ENCODE data around the gene DPEP2. TPM values are rescaled to one million over a fixed set of nuclear protein-coding genes. Genes with fewer than 3 reads are reported as not detected.
"Not testable (repeated sequence)": the region's sequence is repeated elsewhere in the genome, so short reads cannot be mapped to it uniquely, and the experiment has no call there.

Gene DPEP2
- total RNA-seq, 1 donor: not detected

DNA sequence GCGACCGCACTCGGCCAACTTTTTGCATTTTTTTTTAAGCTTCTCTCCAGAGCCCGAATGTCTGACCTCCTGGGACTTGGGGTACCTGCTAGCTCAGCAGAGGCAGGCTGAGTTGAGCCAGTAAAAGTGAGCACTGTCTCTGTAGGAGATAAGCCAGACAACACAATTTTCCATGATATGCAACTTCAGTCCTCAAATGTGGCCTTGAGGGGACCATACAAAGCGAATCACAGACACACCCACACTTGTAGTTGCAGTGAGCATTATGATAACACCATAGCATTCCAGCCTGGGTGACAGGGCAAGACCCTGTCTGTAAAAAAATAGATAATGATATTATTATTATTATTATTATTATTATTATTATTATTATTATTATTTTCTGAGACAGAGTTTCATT is 2.6 kb downstream of the DPEP2 start:
- H3K79me2 ChIP-seq (ENCODE audit: insufficient read depth, low read length): no peaks in the 10 kb centered on the region
- DNase-seq (ENCODE audit: insufficient read length, low spot score, missing footprints): peak; percentile 0
- no peaks in the 10 kb centered on the region for H3K36me3 ChIP-seq (ENCODE audit: insufficient read depth, low read length)
- H2AFZ ChIP-seq (ENCODE audit: low read length): no peak overlapping the region
- H3K4me2 ChIP-seq (ENCODE audit: insufficient read depth, low read length): no peak overlapping the region
- TF ChIP-seq, protein P1, sequence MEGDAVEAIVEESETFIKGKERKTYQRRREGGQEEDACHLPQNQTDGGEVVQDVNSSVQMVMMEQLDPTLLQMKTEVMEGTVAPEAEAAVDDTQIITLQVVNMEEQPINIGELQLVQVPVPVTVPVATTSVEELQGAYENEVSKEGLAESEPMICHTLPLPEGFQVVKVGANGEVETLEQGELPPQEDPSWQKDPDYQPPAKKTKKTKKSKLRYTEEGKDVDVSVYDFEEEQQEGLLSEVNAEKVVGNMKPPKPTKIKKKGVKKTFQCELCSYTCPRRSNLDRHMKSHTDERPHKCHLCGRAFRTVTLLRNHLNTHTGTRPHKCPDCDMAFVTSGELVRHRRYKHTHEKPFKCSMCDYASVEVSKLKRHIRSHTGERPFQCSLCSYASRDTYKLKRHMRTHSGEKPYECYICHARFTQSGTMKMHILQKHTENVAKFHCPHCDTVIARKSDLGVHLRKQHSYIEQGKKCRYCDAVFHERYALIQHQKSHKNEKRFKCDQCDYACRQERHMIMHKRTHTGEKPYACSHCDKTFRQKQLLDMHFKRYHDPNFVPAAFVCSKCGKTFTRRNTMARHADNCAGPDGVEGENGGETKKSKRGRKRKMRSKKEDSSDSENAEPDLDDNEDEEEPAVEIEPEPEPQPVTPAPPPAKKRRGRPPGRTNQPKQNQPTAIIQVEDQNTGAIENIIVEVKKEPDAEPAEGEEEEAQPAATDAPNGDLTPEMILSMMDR (IDR thresholded peaks at IDR 0.05; ENCODE audit: extremely low read depth, low read depth, low read length): no peak
- H3K27ac ChIP-seq (ENCODE audit: low read depth, low read length): no peak overlapping the region
- H3K9me3 ChIP-seq (ENCODE audit: low read depth, low read length): no peaks in the 10 kb centered on the region
- no peak overlapping the region for H3K4me3 ChIP-seq (ENCODE audit: insufficient read depth, low read length)
- H3K27me3 ChIP-seq (ENCODE audit: insufficient read depth, low read length): no peaks in the 10 kb centered on the region
- no peaks in the 10 kb centered on the region for H4K20me1 ChIP-seq (ENCODE audit: insufficient read depth, low read length)
- peaks cover 5% of the 10 kb centered on the region for H3K4me1 ChIP-seq (ENCODE audit: insufficient read depth, low read length)

DNA sequence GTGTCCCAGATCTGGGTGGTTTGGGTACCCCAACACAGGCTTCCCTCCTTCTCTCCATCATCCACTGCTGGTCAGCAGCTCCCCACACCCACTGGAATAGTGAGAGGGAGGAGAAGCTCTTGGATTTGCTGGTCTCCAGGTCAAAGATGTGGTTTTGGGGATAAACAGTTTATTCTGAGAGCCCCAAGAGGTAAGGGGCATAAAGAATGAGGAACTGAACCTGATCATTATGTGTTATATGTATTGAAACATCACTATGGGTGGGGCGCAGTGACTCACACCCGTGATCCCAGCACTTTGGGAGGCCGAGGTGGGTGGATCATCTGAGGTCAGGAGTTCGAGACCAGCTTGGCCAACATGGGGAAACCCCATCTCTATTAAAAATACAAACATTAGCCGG is 3.9 kb downstream of the DPEP2 start:
- Histone ChIP-seq H3K4me2 (ENCODE audit: insufficient read depth, low read length) (no peak overlapping the region), H3K27ac (ENCODE audit: low read depth, low read length) (no peak overlapping the region), H4K20me1 (ENCODE audit: insufficient read depth, low read length) (no peaks in the 10 kb centered on the region), H3K27me3 (ENCODE audit: insufficient read depth, low read length) (no peaks in the 10 kb centered on the region), H2AFZ (ENCODE audit: low read length) (no peak overlapping the region), H3K9me3 (ENCODE audit: low read depth, low read length) (no peaks in the 10 kb centered on the region), H3K36me3 (ENCODE audit: insufficient read depth, low read length) (no peaks in the 10 kb centered on the region), H3K79me2 (ENCODE audit: insufficient read depth, low read length) (no peaks in the 10 kb centered on the region), H3K4me3 (ENCODE audit: insufficient read depth, low read length) (no peak overlapping the region), H3K4me1 (ENCODE audit: insufficient read depth, low read length) (peaks cover 5% of the 10 kb centered on the region)
- peak; percentile 34 for DNase-seq (ENCODE audit: insufficient read length, low spot score, missing footprints)
- TF ChIP-seq, protein P1 (IDR thresholded peaks at IDR 0.05; ENCODE audit: extremely low read depth, low read depth, low read length): no peak

DNA sequence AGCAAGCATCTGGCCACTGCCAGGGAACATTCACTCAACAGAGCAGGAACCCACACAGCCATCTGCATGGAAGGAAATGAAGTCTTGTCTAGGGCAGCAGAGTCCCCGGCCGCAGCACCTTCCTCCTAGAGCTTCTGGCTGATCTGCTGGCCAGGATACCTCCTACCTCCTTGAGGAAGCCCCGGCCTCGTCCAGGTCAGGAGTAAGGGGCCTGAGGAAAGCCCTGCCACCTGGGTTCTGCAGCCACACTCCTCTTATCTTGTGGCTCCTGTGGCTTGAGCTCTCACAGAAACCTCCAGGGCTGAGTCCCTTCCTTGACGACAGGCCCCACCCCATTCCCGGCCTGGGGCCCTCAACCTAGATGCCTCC is 5.3 kb downstream of the DPEP2 start:
- not testable (repeated sequence) for H4K20me1 ChIP-seq (ENCODE audit: insufficient read depth, low read length); H3K27me3 ChIP-seq (ENCODE audit: insufficient read depth, low read length); H3K4me2 ChIP-seq (ENCODE audit: insufficient read depth, low read length); H3K79me2 ChIP-seq (ENCODE audit: insufficient read depth, low read length); H3K27ac ChIP-seq (ENCODE audit: low read depth, low read length); H3K9me3 ChIP-seq (ENCODE audit: low read depth, low read length); DNase-seq (ENCODE audit: insufficient read length, low spot score, missing footprints); H3K36me3 ChIP-seq (ENCODE audit: insufficient read depth, low read length); H2AFZ ChIP-seq (ENCODE audit: low read length); H3K4me1 ChIP-seq (ENCODE audit: insufficient read depth, low read length); H3K4me3 ChIP-seq (ENCODE audit: insufficient read depth, low read length)

DNA sequence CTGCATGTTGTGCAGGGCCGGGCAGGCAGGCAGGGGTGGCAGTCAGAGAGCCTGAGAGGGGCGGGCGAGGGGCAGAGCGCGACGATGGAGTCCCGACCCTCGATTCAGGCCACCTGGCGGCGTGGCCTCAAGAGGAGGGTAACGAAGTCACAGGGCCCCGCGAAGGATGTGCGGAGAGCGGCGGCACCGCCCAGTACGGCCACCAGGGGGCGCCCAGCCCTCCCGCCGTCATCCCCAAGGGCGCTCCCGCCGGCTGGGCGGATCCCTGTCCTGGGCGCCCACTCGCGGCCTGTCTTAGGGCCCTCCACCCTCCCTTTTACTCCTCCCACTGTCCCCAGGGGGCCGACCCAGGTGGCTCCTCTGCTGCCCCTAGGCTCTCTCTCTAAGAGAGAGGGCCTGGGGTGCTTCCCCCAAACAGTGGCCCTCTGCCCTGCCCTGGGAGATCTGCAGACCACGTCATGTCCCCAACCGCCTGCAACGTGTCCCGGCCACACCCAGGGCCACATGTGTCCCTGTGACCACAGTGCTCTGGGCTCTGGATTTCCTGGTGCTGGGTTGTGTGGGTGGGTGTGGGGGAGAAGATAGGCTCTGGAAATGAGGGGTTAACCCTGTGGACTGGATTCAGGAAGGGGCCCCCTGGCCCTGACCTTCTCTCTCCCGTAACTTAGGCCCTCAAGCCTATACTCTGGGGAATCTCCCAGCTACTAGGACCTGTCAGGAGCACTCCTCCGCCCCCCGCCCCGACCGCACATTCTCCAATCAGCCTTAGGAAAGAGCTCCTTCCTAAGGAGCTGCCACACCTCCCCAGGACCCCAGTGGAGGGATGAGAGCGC is 5.9 kb downstream of the DPEP2 start:
- no peaks in the 10 kb centered on the region for H3K9me3 ChIP-seq (ENCODE audit: low read depth, low read length)
- no peaks in the 10 kb centered on the region for H4K20me1 ChIP-seq (ENCODE audit: insufficient read depth, low read length)
- H3K27me3 ChIP-seq (ENCODE audit: insufficient read depth, low read length): no peaks in the 10 kb centered on the region
- DNase-seq (ENCODE audit: insufficient read length, low spot score, missing footprints): peak; percentile 99
- H3K36me3 ChIP-seq (ENCODE audit: insufficient read depth, low read length): no peaks in the 10 kb centered on the region
- no peak overlapping the region for H3K27ac ChIP-seq (ENCODE audit: low read depth, low read length)
- H3K4me1 ChIP-seq (ENCODE audit: insufficient read depth, low read length): peaks cover 5% of the 10 kb centered on the region
- no peaks in the 10 kb centered on the region for H3K79me2 ChIP-seq (ENCODE audit: insufficient read depth, low read length)
- peak overlapping the region; percentile 86 for H2AFZ ChIP-seq (ENCODE audit: low read length)
- H3K4me2 ChIP-seq (ENCODE audit: insufficient read depth, low read length): peak overlapping the region; percentile 81
- TF ChIP-seq, protein P1 (IDR thresholded peaks at IDR 0.05; ENCODE audit: extremely low read depth, low read depth, low read length): peak; percentile 76
- peak overlapping the region; percentile 67 for H3K4me3 ChIP-seq (ENCODE audit: insufficient read depth, low read length)
